HG02981 (cell line): ENCODE data around the gene CFD.
"Not testable (repeated sequence)": the region's sequence is repeated elsewhere in the genome, so short reads cannot be mapped to it uniquely, and the experiment has no call there.

Source experiments
- ATAC-seq: cut with Tn5 transposase; IDR thresholded peaks from one replicate; pipeline ENCODE4 v1.9.1; 2021; ENCODE audit warnings: mild to moderate bottlenecking, moderate library complexity; ENCODE audit not compliant: unreplicated experiment

The CFD gene

DNA sequence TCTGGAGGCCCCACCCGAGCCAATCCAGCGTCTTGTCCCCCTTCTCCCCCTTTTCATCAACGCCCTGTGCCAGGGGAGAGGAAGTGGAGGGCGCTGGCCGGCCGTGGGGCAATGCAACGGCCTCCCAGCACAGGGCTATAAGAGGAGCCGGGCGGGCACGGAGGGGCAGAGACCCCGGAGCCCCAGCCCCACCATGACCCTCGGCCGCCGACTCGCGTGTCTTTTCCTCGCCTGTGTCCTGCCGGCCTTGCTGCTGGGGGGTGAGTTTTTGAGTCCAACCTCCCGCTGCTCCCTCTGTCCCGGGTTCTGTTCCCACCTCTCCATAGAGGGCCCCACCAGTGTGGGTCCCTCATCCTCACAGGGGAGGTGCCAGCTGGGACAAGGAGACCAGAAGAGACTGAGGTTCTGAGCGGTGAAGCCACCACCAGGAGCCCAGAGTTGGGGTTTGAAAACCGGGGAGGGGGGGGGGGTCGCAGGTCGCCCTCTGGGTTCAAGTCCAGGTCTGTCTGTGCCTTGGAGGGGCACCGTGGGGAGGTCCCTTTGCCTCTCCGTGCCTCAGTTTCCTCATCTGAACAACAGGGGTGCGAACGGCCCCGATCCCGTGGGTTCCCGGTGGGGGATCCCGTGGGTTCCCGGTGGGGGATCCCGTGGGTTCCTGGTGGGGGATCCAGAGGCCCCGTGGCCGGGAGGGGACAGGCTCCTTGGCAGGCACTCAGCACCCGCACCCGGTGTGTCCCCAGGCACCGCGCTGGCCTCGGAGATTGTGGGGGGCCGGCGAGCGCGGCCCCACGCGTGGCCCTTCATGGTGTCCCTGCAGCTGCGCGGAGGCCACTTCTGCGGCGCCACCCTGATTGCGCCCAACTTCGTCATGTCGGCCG lies 7.1 kb upstream of the CFD start, which contains the start of gene ELANE:
Gene ELANE, plus strand, starts transcription at position 168 of the 878 bp plus-strand sequence. Its CDS starts 26 bp downstream, at position 194.
- ATAC-seq = no peak

DNA sequence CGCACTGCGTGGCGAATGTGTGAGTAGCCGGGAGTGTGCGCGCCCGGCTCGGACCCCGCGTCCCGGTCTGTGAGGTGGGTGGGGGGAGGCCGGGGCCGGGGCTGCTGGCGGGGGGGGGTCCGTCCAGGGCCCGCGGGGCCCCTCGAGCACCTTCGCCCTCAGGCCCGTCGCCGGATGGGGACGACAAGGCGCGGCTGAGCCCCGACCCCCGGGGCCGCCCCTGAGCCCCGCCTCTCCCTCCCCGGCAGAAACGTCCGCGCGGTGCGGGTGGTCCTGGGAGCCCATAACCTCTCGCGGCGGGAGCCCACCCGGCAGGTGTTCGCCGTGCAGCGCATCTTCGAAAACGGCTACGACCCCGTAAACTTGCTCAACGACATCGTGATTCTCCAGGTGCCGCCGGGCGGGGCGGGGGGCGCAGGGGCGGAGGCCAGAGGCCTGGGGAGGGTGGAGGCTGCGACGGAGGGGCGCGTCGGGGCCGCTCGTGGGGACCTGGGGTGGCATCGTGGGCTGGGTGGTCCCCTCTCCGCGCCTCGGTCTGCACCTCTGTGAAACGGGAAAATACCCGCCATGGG lies 6.4 kb upstream of the CFD start:
- ATAC-seq = no peak

DNA sequence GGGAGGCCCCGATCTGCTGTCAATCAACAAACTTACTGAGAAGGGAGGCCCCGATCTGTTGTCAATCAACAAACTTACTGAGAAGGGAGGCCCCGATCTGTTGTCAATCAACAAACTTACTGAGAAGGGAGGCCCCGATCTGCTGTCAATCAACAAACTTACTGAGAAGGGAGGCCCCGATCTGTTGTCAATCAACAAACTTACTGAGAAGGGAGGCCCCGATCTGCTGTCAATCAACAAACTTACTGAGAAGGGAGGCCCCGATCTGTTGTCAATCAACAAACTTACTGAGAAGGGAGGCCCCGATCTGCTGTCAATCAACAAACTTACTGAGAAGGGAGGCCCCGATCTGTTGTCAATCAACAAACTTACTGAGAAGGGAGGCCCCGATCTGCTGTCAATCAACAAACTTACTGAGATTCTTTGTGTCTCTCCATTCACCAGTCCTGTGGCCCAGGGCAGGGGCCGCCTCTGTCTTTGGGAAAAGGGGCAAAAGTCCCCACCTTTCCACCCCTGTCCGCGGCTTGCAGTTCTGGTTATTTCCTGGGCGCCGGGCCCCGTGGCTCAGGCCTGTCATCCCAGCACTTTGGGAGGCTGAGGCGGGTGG lies 5.7 kb upstream of the CFD start:
- not testable (repeated sequence) for ATAC-seq

DNA sequence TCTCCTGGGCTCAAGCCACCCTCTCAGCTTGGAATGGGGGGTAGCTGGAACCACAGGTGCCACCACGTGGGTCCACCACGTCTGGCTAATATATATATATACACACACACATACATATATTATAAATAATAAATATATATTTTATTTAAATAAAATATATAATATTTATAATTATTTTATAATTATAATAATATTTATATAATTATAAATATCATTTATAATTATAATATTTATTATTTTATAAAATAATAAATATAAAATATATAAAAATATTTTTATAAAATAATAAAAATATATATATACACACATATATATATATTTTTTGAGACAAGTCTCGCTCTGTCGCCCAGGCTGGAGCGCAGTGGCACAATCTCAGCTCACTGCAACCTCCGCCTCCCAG lies 4.9 kb upstream of the CFD start:
- no peak for ATAC-seq

DNA sequence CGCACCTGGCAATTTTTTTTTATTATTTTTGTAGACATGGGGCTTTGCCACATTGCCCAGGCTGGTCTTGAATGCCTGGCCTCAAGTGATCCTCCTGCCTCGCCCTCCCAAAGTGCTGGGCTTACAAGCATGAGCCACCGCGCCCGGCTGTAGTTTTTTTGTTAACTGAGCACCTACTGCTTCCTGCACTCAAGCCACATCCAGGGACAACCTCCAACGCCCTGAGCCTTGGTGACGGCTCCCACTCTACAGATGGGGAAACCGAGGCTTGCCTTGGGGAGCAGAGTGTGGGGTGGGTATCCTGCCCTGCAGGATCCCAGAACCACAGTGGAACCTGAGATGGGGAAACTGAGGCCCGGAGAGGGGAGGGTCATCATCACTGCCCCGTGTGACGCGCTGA lies 4.3 kb upstream of the CFD start:
- no peak for ATAC-seq

DNA sequence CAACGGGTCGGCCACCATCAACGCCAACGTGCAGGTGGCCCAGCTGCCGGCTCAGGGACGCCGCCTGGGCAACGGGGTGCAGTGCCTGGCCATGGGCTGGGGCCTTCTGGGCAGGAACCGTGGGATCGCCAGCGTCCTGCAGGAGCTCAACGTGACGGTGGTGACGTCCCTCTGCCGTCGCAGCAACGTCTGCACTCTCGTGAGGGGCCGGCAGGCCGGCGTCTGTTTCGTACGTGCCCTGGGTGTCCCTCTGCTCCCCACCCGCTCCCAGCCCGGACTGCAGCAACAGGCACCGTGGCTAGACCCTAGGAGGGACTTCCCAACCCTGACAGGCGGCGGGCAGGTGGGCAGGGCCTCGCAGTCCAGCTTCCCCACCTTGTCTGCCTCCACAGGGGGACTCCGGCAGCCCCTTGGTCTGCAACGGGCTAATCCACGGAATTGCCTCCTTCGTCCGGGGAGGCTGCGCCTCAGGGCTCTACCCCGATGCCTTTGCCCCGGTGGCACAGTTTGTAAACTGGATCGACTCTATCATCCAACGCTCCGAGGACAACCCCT lies 3.8 kb upstream of the CFD start:
- no peak for ATAC-seq

DNA sequence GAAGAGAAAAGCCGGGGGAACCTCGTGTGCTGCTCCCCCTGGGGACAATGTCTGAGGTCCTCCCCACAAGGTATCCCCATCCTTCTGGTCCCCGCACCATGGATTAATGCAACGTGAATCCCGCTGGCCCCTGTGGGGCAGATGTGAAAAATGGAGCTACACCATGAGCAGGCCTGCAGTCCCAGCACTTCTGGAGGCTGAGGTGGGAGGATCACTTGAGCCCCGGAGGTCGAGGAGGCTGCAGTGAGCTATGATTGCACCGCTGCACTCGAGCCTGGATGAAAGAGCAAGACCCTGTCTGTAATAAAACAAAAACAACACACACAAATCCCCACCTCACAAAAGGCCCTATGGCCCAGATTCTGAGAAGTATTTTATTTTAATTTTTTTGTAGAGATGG lies 1.2 kb upstream of the CFD start:
- ATAC-seq = no peak

DNA sequence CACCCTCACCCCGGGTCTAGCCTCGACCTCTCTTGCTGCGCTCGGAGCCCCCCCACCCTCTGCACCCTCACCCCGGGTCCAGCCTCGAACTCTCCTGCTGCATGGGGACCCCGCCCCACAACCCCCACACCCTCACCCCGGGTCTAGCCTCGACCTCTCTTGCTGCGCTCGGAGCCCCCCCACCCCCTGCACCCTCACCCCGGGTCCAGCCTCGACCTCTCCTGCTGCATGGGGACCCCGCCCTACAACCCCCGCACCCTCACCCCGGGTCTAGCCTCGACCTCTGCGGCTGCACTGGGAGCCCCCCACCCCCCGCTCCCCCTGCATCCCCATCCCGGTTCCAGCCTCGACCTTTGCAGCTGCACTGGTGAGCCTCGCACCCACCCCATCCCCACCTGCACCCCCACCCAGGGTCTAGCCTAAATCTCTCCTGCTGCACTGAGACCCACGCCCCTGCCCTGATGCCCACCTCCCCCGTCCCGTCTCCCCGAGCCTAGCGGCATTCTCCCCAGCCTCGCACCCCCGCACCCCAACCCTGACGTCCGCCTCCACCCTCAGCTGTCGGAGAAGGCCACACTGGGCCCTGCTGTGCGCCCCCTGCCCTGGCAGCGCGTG lies 1.8 kb downstream of the CFD start:
- ATAC-seq = no peak

DNA sequence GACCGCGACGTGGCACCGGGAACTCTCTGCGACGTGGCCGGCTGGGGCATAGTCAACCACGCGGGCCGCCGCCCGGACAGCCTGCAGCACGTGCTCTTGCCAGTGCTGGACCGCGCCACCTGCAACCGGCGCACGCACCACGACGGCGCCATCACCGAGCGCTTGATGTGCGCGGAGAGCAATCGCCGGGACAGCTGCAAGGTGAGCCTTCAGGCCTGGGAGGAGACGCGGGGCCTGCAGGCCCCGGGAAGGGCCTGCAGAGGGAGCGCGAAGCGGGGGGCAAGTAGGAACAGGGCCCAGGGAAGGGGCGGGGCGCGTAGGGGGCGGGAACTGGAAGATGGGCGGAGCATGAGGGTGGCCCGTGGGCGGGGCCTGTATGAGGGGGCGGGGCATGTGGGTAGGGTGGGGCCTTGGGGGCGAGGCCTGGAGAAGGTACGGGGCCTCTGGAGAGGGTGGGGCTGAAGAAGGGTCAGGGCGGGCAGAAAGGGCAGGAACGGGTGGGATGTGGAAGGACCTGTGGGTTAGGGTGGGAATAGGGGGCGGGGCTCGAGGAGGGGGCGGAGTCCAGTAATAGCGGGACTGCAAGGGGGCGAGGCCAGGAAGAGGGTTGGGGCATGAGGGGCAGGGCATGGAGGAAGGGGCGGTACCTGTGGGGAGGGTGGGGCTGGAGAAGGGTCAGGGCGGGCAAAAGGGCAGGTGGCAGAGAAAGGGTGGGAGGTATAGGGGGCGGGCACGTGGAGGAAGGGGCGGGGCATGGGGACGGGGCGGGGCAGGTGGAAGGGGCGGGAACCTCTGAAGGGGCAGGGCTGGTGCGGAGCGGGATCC lies 2.5 kb downstream of the CFD start:
- no peak for ATAC-seq

DNA sequence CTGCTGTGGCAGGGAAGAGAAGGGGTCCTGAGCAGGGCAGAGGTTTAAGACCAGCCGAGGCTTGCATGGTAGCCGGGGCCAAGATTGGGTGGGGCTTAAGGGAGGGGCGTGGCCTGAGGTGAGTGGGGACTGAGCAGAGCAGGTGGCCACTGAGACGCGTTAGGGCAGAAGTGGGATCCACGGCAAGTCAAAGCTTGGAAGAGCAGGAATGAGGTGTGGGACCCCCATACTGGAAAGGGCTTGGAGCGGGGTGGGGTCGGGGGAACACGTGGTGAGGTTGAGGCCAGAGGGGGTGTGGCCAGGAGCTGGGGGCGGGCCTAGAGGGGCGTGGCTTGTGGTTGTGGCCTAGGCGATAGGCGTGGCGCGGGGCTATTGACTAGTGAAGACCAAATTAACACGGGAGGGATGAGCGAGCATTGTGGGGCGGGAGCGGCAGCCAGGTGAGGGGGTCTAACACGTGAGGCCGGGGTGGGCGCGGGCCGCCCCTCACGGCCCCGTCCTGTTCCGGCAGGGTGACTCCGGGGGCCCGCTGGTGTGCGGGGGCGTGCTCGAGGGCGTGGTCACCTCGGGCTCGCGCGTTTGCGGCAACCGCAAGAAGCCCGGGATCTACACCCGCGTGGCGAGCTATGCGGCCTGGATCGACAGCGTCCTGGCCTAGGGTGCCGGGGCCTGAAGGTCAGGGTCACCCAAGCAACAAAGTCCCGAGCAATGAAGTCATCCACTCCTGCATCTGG lies 3.3 kb downstream of the CFD start:
- no peak for ATAC-seq

DNA sequence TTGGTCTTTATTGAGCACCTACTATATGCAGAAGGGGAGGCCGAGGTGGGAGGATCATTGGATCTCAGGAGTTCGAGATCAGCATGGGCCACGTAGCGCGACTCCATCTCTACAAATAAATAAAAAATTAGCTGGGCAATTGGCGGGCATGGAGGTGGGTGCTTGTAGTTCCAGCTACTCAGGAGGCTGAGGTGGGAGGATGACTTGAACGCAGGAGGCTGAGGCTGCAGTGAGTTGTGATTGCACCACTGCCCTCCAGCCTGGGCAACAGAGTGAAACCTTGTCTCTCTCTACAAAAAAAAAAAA lies 3.8 kb downstream of the CFD start:
- ATAC-seq = no peak

DNA sequence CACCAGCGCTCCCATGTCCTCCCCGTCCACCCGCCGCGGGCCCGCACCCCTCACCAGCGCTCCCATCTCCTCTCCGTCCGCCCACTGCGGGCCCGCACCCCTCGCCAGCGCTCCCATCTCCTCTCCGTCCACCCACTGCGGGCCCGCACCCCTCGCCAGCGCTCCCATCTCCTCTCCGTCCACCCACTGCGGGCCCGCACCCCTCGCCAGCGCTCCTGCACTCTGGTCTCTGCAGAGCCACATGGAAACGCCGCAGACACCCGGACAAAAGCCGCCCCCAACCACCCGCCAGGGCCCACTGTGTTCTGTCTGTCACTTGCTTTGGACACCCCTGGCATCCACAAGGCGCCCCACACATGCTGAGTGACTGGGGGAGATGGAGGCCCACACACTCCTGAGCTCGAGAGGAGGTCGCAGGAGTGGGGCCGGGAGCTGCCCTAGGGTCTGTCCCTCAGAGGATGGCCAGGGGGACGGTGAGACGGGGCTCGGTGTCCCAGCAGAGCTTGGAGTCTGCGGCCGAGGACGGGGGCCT lies 7.4 kb downstream of the CFD start:
- no peak for ATAC-seq

DNA sequence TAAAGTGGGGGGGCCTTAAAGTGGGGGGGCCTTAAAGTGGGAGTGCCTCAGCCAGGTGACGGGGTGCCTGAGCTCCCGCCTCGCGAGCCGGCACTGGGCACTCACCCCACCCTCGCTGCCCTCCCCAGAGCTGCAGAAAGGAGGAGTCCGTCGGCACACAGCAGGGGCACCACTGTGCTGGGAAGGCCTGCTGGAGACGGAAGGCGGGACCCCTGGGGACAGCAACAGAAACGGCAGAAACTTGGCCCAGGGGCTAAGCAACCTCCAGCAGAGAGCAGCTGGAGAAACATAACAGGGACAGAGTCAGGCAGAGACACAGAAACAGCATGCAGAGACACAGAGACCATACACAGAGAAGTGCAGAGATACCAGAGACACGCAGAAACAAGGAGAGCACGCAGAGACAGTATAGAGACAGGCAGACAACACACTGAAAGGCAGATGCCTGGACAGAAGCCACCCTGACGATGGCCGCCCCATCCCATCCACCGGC lies 7.9 kb downstream of the CFD start:
- ATAC-seq = no peak

DNA sequence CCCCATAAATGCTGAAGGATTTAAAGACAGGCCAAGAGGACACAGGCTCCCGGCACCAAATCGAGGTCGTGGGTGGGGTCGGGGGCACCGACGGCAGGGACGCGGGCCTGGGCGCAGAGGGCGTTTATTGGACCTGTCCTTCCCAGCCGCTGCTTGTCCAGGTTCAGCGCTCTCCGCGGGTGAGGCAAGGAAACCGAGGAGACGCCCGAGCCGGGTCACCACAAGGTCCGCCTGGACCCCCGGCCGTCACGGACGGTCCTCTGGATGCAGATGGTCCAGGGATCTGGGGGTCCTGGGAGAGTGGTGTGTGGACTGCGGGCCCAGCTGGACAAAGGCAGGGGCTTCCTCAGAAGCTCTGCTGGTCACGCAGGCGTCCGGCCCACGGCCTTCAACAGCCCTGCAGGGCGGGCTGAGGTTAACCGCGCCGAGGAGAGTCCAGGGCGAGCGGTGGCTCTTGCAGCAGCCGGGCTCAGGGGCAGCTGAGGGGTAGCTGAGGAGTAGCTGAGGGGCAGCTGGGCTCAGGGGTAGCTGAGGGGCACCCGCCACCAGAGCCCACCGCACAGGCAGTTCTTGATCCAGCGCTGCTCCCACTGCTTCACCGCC lies 8.5 kb downstream of the CFD start:
- ATAC-seq = no peak

DNA sequence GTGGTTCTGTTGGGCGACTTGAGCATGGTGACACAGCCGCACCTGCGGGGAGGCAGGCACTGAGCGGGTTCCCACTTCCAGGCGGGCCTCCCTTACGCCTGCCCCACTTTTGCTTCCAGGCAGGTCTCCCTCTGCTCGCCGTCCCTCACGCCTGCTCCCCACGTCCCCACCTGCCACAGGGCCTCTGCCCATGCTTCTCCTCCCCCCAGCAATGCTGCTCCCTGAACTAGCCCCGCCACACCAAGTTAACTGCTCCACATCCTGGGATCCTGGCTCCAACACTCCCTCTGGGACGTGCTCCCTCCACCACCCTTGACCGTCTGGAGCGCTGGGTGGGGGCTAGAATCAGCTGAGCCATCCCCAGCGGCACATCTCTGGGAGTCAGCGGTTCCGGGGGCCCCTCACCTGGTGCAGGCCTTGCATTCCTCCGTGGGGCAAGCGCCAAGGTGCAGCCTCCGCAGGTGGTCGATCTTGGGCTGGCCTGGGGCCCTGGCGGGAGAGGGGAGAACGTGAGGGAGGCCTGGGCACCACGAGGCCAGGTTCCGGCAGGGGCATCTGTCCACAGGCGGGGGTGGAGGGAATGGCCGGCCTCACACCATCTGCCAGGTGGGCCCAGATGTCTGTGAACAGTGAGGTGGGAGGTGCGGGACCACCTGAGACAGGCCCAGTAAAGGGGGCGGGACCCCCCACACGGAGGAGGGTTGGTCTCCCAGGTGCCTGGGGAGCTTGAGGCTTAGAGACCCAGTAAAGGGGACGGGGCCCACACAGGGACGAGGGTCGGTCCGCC lies 9.2 kb downstream of the CFD start:
- ATAC-seq = no peak

DNA sequence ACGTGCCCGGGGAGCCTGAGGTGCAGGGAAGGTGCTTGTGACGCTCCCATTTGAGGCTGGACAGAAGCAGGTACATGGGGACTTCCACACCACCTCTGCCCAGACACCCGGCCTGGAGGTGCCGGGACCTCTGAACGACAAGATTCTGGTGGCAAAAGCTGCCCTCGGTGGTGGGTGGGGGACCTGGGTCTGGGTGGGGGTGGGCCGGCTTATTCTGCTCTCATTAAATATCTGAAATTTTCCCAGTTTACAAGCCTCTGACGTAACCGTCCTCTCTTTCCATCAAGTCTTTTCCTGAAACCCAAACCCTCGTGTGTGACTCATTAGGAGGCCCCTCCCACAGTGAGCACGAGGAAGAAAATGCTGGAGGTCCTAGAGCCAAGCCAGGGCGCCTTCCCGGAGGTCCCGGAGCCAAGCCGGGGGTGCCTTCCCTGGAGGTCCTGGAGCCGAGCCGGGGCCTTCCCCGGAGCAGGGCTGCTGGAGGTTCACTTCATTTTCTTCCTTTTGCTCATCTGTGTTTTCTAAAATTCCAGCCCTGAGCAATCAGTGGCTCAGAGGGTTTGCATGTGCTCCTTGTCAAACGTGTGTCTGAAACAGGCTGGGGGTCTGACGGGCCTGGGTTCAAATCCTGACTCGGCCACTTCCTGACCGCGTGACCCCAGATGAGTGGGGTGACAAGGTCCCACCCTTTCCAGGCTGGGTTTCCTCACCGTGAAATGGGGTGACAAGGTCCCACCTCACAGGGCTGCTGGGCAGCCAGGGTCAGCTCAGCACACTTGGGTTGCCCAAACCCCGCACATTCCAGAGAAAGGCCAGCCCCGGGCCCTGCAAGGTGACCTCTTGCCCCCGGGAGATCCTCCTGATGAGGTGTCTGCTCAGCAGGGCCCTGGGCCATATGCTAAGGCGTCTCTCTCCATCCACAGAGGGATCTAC lies 10.0 kb downstream of the CFD start:
- no peak for ATAC-seq

DNA sequence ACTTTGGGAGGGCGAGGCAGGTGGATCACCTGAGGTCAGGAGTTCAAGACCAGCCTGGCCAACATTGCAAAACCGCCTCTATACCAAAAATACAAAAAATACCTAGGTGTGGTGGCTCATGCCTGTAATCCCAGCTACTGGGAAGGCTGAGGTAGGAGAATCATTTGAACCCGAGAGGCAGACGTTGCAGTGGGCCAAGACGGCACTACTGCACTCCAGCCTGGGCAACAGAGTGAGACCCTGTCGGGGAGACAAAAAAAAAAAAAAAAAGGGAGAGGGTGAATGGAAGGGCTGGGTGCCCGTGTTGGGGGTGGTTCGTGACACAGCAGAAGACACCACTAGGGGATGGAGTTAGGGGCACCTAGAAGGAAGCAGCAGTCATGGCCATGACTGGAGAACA lies 10.8 kb downstream of the CFD start:
- no peak for ATAC-seq
